ENCODE measurements around the gene APC.

DNA sequence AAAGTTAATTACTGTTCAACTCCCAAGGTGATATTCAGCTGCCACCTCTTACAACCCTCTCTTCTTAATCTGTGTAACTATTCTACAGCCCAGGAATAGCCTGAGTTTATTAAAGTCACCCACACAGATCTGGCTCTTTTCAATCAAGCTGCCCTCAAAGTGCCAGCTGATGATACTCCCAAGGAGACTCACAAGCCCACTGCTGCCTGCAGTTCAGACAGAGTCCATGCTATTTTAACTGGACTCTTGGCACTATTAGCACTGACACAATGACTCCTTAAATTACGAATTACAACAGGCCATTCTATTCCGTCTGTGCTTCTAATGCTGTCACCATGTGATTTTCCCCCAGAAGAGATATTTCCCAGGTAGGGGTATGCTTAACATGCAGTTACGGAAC lies 158.0 kb downstream of the APC start:
- TF ChIP-seq, protein P1, sequence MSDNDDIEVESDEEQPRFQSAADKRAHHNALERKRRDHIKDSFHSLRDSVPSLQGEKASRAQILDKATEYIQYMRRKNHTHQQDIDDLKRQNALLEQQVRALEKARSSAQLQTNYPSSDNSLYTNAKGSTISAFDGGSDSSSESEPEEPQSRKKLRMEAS (CRISPR knock-in tag; IDR thresholded peaks at IDR 0.05) = no peak
- TF ChIP-seq, protein P2, sequence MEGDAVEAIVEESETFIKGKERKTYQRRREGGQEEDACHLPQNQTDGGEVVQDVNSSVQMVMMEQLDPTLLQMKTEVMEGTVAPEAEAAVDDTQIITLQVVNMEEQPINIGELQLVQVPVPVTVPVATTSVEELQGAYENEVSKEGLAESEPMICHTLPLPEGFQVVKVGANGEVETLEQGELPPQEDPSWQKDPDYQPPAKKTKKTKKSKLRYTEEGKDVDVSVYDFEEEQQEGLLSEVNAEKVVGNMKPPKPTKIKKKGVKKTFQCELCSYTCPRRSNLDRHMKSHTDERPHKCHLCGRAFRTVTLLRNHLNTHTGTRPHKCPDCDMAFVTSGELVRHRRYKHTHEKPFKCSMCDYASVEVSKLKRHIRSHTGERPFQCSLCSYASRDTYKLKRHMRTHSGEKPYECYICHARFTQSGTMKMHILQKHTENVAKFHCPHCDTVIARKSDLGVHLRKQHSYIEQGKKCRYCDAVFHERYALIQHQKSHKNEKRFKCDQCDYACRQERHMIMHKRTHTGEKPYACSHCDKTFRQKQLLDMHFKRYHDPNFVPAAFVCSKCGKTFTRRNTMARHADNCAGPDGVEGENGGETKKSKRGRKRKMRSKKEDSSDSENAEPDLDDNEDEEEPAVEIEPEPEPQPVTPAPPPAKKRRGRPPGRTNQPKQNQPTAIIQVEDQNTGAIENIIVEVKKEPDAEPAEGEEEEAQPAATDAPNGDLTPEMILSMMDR (IDR thresholded peaks at IDR 0.05) = no peak
- TF ChIP-seq, protein P3, sequence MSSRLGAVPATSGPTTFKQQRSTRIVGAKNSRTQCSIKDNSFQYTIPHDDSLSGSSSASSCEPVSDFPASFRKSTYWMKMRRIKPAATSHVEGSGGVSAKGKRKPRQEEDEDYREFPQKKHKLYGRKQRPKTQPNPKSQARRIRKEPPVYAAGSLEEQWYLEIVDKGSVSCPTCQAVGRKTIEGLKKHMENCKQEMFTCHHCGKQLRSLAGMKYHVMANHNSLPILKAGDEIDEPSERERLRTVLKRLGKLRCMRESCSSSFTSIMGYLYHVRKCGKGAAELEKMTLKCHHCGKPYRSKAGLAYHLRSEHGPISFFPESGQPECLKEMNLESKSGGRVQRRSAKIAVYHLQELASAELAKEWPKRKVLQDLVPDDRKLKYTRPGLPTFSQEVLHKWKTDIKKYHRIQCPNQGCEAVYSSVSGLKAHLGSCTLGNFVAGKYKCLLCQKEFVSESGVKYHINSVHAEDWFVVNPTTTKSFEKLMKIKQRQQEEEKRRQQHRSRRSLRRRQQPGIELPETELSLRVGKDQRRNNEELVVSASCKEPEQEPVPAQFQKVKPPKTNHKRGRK (CRISPR knock-in tag; IDR thresholded peaks at IDR 0.05; ENCODE audit: borderline replicate concordance) = no peak
- TF ChIP-seq SOX15 (CRISPR knock-in tag; IDR thresholded peaks at IDR 0.05) = no peak

Data from WTC11 (cell line).